CD4-positive, alpha-beta T cell treated with Interleukin-15 for 1 hour (primary cell): Measurements from ENCODE around the gene OR10G7.
"Not testable (repeated sequence)": the region's sequence is repeated elsewhere in the genome, so short reads cannot be mapped to it uniquely, and the experiment has no call there.

Source experiments
- DNase-seq: peaks from one replicate; pipeline ENCODE4 v3.0.0-alpha.2; 2020

OR10G7 gene

DNA sequence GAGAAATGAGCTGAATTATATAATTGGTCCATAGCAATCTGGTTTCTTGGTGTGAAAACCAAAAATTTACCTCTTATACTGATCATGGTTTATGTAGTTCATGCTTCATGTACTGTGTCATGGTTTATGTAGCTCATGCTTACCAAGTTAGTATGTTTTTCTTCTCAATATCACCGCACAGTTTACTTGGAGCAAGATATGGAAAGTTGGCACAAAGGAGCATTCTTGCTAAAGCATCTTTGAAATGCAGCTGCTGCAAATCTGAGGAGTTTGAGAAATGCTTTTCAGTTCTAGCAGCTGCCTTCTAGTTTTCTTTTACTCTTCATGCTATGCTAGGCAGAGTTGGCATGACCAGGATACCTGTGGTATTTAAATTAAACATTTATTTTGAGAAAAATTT is 4.5 kb downstream of the OR10G7 start:
- no peak for DNase-seq

DNA sequence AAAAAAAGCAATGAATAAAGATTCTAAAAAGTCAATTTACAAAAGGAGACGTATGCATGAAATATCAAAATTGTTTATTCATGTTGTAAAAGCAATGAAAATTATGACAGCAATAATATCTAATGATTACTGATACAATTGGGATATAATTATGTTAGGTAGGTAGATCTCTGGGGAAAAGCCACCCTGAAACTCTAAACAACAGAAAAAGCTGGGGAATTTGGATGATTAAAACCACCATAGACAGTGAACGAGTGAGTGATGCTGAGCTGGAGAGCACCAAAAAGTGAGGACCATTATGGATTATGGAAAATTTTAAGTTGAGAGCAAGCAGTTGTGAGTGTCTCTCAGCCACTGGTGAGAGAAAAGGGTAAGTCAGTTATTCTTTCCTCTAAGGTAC is 14.6 kb downstream of the OR10G7 start, which contains the start of gene OR10G8:
OR10G8 (plus strand) TSS at position 301 of the 400 bp plus-strand sequence. CDS start 2,825 bp downstream, outside the sequence.
- DNase-seq, result no peak

GRCh38 chr11:124015837-124016236 is 25.3 kb downstream of the OR10G7 start:
- DNase-seq, result not testable (repeated sequence)

DNA sequence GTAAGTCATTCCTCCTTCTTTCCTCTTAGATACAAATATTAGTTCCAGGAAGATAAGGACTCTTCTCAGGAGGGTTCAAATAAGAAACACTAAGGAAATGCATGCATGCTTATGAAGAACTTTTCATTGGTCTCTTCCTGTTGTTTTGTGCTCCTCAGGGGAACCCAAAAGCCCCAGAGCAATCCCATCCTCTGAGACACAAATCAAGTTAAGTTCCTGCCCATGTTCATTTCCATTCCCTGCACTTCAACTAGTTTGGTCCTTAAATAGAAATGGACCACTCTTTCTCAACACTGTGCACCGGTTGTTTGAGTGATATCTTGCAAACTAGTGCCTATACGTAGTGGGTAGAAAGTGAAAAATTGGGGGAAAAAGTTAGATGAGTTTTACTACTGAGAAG is 28.4 kb downstream of the OR10G7 start, which contains the start of gene OR10G4:
OR10G4 (plus strand) TSS at position 301 of the 400 bp plus-strand sequence. CDS start 2,578 bp downstream, outside the sequence.
- DNase-seq, result no peak

DNA sequence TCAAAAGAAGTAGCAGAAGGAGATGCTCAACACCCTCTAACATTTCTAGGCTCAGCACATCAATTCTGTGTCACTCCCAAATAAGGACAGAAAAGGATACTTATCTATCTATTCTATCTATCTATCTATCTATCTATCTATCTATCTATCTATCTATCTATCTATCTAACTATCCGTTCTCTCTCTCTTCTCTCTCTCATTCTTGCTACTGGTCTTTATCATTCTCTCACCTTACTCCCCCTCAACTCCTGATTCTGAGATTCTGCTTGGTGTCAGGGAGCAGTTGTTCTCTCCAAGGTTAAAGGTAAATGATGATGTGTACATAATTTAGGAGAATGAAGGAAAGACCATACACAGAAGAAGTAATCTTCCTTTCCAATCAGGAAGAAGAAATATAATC is 46.0 kb downstream of the OR10G7 start, which contains the start of gene OR10G6:
OR10G6 (minus strand) TSS at position 43 of the 400 bp plus-strand sequence; CDS start at position 43, 0 bp downstream.
- no peak for DNase-seq
